KOPT-K1 (cell line): Measurements from ENCODE around the gene PILRA.
A peak's percentile ranks its signal among the peaks of the same experiment; 100 is the strongest.

ENCODE experiments used
- H3K27ac ChIP-seq: fragments of 200-600 bp; sonication (generic); 2 replicates; pipeline ENCODE4 v1.5.1; 2016; ENCODE audit warnings: antibody characterized with exemption, mild to moderate bottlenecking, low read depth, low read length; ENCODE audit not compliant: poor library complexity, severe bottlenecking
- H3K36me3 ChIP-seq: fragments of 200-600 bp; sonication (generic); 2 replicates; pipeline ENCODE4 v1.5.1; 2017; ENCODE audit warnings: antibody characterized with exemption, mild to moderate bottlenecking, low read length, moderate library complexity; ENCODE audit not compliant: insufficient read depth
- H3K9me3 ChIP-seq: fragments of 200-600 bp; sonication (generic); 2 replicates; pipeline ENCODE4 v1.5.1; 2017; ENCODE audit warnings: antibody characterized with exemption, low read length, mild to moderate bottlenecking; ENCODE audit not compliant: insufficient read depth, poor library complexity, severe bottlenecking

Gene PILRA

DNA sequence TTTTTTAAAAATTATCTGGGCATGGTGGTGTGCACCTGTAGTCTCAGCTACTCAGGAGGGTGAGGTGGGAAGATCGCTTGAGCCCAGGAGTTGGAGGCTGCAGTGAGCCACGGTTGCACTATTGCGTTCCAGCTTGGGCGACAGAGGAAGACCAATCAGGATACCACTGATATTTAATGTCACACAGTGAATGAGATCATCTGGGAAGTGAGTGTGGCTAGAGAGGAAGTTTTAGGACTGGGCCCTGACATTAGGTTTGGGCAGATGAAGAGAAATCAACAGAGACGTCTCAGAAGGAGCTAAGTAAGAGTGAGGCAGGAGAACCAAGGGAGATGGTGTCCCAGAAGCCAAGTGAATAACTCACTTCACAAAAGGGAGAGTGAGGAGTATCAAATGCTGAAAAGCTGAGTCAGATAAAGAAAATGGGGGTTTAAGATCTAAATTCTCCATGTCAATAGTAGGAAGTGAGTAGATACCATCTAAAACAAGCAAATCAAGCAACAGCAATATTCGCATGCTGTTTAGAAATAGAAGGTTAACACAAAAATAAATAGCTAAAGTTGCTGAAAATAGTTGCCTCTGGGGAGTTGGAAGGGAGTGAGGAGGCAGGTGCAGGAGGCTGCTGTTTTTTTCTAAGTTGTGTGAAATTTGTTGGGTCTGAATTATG lies 11.5 kb downstream of the PILRA start:
- no peaks in the 10 kb centered on the region for H3K36me3 ChIP-seq
- no peak overlapping the region for H3K27ac ChIP-seq
- H3K9me3 ChIP-seq: no peaks in the 10 kb centered on the region

GRCh38 chr7:100386940-100387339 lies 13.7 kb downstream of the PILRA start:
- Histone ChIP-seq H3K36me3 (no peaks in the 10 kb centered on the region), H3K9me3 (no peaks in the 10 kb centered on the region)

DNA sequence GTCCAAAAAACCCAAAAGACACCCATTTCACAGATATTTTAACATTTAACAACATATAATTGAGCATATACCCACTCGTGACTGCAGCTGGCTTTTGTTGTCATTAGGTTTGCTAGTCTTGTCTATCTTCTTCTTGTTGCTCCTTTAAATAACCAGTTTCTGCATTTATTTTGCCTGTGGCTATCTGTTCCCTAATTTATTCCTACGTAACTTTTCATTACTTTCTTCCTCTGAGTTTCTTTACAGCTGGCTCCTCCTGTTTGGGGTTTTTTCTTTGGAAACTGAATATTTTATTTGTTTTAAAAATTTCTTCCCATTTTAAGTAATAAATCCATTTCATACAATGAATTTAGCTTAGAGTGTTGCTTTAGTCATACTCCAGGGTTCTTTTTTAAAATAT lies 14.4 kb downstream of the PILRA start:
- Histone ChIP-seq H3K27ac (no peak overlapping the region), H3K36me3 (no peaks in the 10 kb centered on the region)

More at GRCh38 chr7:100386940-100387339, 13.7 kb downstream of the PILRA start:
- H3K27ac ChIP-seq: no peak overlapping the region

GRCh38 chr7:100389437-100390088 lies 16.3 kb downstream of the PILRA start:
- Histone ChIP-seq H3K36me3 (no peaks in the 10 kb centered on the region), H3K27ac (no peak overlapping the region), H3K9me3 (no peaks in the 10 kb centered on the region)

More for the DNA sequence above, 14.4 kb downstream of the PILRA start:
- H3K9me3 ChIP-seq: no peaks in the 10 kb centered on the region

DNA sequence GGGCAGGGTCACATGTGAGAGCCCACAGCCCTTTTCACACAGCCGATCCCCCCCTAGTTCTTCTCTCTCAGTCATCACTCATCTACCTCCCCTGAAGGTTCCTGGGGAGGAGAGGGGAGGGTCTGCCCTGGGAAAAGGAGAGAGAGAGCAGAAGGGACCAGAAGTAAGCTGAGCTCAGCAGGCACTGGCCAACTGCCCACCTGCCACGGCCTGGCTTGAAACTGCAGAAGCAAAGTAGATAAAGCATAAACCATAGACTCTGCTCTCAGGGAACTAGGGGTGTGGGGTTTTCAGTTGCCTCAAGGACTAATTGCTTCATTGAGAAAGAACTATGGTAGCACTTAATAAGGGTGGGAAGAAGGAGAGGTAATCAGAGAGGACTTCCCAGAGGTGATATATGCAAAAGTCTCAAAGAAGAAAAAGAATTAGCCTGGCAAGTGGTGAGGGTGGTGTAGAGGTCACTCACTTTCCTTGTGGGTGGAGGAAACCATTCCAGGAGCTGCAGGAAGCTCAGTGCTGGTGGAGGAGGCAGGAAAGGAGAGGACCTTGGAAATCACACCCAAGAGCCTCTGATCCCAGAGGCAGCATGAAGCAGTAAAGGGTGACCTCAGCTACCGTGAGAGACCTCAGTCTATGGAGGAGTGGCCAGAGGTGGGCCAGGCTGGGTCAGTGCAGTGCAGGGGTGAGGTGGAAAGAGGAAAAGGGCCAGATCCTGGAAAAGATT lies 17.2 kb downstream of the PILRA start:
- Histone ChIP-seq H3K27ac (no peak overlapping the region), H3K36me3 (no peaks in the 10 kb centered on the region), H3K9me3 (no peaks in the 10 kb centered on the region)

GRCh38 chr7:100393233-100393905 lies 20.1 kb downstream of the PILRA start:
- no peaks in the 10 kb centered on the region for H3K9me3 ChIP-seq
- H3K36me3 ChIP-seq: no peaks in the 10 kb centered on the region
- H3K27ac ChIP-seq: no peak overlapping the region

DNA sequence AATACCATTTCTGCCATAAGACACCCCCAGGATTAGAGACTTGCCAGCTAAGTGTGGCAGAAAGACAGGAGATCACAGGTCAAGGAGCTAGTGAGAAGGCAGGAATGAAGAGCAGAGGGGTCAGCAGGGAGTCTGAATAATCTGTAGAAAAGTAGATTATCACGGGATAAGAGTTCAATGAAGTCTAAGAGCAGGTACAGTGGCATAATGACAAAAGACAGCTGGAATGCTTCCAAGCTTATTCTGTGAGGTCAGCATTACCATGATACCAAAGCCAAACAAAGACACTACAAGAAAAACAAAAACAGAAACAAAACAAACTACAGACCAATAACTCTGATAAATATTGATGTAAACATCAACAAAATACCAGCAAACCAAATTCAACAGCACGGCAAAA lies 20.8 kb downstream of the PILRA start:
- Histone ChIP-seq H3K27ac (no peak overlapping the region), H3K36me3 (no peaks in the 10 kb centered on the region), H3K9me3 (no peaks in the 10 kb centered on the region)

DNA sequence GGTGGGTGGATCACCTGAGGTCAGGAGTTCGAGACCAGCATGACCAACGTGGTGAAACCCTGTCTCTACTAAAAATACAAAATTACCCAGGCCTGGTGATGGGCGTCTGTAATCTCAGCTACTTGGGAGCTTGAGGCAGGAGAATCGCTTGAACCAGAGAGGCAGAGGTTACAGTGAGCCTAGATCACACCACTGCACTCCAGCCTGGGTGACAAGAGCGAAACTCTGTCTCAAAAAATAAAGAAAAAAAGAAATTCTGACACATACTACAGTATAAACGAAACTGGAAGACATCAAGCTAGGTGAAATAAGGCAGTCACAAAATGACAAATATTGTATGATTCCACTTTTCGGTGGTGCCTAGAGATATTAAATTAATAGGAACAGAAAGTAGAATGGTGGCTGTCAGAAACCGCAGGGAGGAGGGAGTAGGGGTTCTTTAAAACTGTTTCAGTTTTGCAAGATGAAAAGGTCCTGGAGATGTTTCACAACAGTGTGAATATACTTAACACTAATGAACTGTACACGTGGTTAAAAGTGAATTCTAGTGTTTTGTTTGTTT lies 23.2 kb downstream of the PILRA start:
- Histone ChIP-seq H3K9me3 (no peaks in the 10 kb centered on the region), H3K36me3 (no peaks in the 10 kb centered on the region), H3K27ac (peak overlapping the region; percentile 54)

DNA sequence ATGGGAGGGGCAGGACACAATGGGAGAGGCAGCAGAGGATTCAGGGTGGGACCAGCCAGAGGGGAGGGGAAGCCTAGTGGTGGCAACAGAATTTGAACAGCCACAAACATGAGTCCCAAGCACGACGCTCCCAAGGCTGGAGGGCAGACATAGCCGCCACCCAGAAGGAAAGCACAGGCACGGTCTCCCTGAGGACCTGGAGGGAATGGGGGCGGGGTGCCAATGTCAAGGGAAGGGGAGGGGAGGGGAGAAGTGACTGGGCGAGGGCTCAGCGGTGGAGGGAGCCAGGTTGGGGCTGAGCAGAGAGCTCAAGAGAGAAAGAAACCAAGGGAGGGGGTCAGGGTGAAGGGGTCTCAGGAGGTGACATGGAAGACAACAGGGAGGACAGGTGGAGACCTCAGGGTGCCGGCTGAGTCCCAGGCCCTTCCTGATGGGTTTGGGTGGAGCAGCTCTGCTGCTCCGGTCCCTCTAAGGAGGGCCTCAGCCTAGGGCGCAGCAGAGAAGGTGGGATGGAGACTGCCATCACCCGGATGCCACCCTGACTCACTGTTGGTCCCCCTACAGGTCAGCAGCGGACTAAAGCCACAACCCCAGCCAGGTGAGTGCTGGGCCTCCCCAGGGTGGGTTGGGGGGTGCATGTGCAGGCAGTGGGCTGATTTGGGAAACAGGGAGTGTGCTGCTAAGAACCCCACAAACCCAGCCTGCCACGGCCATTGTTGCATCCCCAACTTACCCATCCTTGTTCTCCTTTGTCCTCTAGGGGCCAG lies 24.2 kb downstream of the PILRA start:
- H3K36me3 ChIP-seq: no peaks in the 10 kb centered on the region
- H3K27ac ChIP-seq: peak overlapping the region; percentile 54
- H3K9me3 ChIP-seq: no peaks in the 10 kb centered on the region

DNA sequence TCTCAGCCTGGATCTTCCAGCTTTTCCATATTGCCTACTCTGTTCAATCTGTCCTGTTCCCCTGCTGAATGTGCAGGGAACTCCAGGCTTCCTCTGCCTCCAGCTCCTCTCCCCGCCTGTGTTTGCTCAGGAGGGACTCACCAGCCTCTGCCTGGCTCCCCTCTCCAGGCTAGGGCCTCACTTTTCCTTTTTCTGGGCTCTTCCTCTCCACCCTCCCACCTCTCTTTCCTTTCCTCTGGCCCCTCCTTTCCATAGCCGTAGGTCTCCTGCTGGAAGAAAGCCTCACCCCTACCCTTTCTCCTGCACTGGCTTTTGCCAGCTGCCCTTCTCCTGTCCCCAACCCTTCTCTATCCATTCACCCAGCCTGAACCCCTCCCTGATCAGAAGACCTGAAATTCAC lies 25.0 kb downstream of the PILRA start:
- Histone ChIP-seq H3K9me3 (no peaks in the 10 kb centered on the region), H3K27ac (no peak overlapping the region), H3K36me3 (no peaks in the 10 kb centered on the region)

DNA sequence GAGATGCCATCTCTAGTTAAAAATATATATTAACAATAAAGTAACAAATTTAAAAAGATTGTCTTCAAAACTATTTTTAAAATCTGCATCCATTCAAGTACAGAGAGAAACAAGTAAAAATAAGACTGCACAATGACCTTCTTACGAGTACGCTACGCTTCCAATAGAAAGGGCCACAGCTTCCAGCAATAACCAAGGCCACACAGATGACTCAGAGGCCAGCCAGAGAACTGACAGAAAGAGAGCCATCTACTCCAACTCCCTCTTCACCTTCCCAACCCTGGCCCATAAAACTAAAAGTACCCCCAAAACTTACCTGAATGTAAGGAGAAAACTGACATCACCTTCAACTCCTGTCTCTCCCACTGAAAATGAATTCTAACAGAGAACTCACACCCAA lies 26.8 kb downstream of the PILRA start:
- H3K27ac ChIP-seq: no peak overlapping the region
- no peaks in the 10 kb centered on the region for H3K36me3 ChIP-seq
- no peaks in the 10 kb centered on the region for H3K9me3 ChIP-seq

DNA sequence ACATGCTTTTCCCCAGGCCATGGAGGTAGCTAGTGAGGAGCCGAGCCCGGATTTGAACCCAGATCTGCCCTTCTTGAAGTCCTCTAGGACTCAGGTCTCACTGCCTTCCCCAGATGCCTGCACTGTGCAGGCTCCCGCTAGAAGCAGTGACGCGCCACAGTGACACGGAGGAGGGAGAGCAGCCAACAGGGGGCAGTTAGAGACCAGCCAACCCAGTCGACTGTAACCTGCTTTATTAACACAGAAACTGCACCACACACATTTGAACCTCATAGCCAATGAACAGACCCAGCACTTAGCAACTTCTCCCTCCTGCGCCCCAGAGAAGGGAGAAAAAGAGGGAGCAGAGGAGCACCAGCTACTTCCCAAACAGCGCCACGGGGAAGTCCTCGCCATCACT lies 27.4 kb downstream of the PILRA start:
- H3K27ac ChIP-seq: no peak overlapping the region
- H3K36me3 ChIP-seq: no peaks in the 10 kb centered on the region
- no peaks in the 10 kb centered on the region for H3K9me3 ChIP-seq

DNA sequence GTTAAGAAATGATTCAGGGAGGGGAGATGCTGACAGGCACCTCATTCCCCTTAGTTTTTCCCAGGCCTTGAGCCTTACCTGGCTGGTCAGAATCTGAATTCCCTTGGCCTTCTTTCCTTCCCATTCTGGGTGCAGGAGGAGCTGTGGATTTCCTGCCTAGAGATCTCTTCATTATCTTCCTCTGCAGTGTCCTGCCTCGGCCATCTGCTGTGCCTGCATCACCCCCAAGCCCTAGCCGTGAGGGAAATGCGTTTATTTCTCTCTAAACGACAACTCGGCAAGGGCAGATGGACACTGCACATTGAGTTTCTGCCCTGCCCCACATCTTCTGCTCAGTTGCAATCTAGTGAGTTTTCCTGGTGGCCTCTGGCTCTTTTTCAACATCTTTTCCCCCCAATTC lies 28.5 kb downstream of the PILRA start:
- Histone ChIP-seq H3K9me3 (no peaks in the 10 kb centered on the region), H3K27ac (no peak overlapping the region), H3K36me3 (no peaks in the 10 kb centered on the region)

DNA sequence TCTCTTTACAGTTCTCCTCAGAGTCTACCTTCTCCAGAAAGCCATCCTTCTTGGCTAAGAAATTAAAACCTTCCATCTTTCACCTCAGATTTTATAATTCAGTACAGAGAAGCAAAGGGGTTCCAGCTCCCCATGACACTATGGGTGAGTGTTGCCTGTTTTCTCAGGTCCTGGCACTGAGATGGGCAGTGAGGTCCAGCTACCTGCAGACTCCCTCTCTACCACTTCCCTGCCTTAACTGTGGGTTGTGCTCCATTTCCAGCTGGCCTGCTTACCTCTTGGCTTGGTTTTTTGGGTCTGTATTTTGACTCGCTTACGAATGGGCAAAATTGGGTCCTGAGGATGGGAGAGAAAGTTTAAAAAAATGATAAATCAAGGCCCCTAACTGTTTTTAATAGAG lies 29.0 kb downstream of the PILRA start:
- no peaks in the 10 kb centered on the region for H3K9me3 ChIP-seq
- no peaks in the 10 kb centered on the region for H3K36me3 ChIP-seq
- H3K27ac ChIP-seq: no peak overlapping the region
